ENCODE measurements around the gene AIMP2. TPM values are rescaled to one million over a fixed set of nuclear protein-coding genes. Genes with fewer than 3 reads are reported as not detected.
A peak's percentile ranks its signal among the peaks of the same experiment; 100 is the strongest.
"Not testable (repeated sequence)": the region's sequence is repeated elsewhere in the genome, so short reads cannot be mapped to it uniquely, and the experiment has no call there.

The AIMP2 gene
- polyA plus RNA-seq (2013, experiment 1 of 2), result 107 TPM
- polyA plus RNA-seq (2013, experiment 2 of 2), result 105 TPM

DNA sequence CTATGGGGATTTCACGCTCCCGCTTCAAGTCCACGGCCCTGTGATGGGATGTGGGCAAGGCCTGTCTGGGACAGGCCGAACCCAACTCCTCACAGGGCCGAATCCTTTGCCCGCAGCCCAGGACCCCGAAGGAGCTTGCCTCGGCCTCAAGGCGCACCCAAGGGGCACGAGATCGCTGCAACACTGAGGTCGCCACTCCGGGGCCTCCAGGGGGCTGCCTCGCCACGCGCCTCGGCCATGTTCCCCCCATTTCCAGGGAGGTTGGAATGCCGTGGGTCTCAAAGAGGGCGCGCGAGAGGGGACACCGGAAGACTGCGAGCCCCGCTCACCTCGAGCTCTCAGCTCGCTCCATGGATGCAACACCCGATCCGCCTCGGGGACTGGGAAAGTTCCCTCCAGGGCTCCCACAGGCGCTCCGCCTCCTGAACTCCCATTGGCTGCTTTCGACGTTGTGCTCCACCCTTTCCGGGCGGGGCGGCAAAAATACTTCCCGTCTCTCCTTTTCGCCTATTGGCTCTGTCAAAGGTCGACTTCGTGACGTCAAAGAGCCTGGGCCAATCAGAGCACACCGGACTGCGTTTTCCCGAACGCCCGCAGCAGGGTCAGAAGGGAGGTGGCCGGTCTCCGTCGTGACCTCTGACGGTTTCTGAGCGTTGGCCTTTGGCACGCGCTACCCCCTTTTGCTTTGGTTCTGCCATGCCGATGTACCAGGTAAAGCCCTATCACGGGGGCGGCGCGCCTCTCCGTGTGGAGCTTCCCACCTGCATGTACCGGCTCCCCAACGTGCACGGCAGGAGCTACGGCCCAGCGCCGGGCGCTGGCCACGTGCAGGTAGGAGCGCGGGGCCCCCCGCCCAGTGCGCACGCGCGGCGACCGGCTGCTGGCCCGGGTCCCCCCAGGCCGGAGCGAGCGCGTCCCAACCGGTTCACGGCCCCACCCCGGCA lies at the start of gene AIMP2, which contains the start of gene PMS2:
AIMP2 (plus strand) TSS at position 605 of the 944 bp plus-strand sequence; CDS start at position 697, 92 bp downstream.
PMS2 (minus strand) TSS at position 382 of the 944 bp plus-strand sequence; CDS start at position 352, 30 bp downstream.
- Histone ChIP-seq H3K79me2 (ENCODE audit: control insufficient read depth, insufficient read depth, low read length) (peaks cover 31% of the 10 kb centered on the region), H4K5ac (ENCODE audit: low read length) (no peak within 1 kb of the TSS), H4K8ac (ENCODE audit: low read depth, low read length) (peak within 1 kb of the TSS; percentile 88), H3K27me3 (ENCODE audit: insufficient read depth, low read length, poor library complexity) (no peaks in the 10 kb centered on the region), H3K4ac (ENCODE audit: low read depth, low read length) (no peak within 1 kb of the TSS), H3K4me1 (ENCODE audit: control insufficient read depth, low read depth, low read length) (no peaks in the 10 kb centered on the region), H2BK5ac (ENCODE audit: low read length) (peak within 1 kb of the TSS; percentile 87), H3K23ac (ENCODE audit: low read length) (peak within 1 kb of the TSS; percentile 89), H3K36me3 (ENCODE audit: control insufficient read depth, insufficient read depth, low read length) (peaks cover 2% of the 10 kb centered on the region), H3K18ac (ENCODE audit: low read length) (peak within 1 kb of the TSS; percentile 60), H3K9ac (ENCODE audit: low read length) (peak within 1 kb of the TSS; percentile 96), H3K56ac (ENCODE audit: low read length) (peak within 1 kb of the TSS; percentile 100), H3K27ac (ENCODE audit: low read depth, low read length) (peak within 1 kb of the TSS; percentile 81), H3K79me1 (ENCODE audit: low read length) (peaks cover 2% of the 10 kb centered on the region), H2BK120ac (ENCODE audit: low read depth, low read length) (peak within 1 kb of the TSS; percentile 73), H2AK5ac (ENCODE audit: low read length) (no peak within 1 kb of the TSS), H2BK15ac (replicated peaks; ENCODE audit: low read depth) (no peak within 1 kb of the TSS), H3K4me2 (ENCODE audit: low read length) (peak within 1 kb of the TSS; percentile 66), H3K4me3 (ENCODE audit: low read length) (peak within 1 kb of the TSS; percentile 89)
- peak; percentile 100 for DNase-seq
- WGBS (ENCODE audit: extremely low coverage, insufficient coverage, low lambda C conversion rate), result no CpG with 5 or more reads among the region's 84 CpGs

GRCh38 chr7:5963205-5963604 lies 45.9 kb upstream of the AIMP2 start:
- not testable (repeated sequence) for DNase-seq; H3K4me3 ChIP-seq (ENCODE audit: low read length); H3K4me2 ChIP-seq (ENCODE audit: low read length); H3K79me2 ChIP-seq (ENCODE audit: control insufficient read depth, insufficient read depth, low read length); H3K56ac ChIP-seq (ENCODE audit: low read length); H3K18ac ChIP-seq (ENCODE audit: low read length); H3K36me3 ChIP-seq (ENCODE audit: control insufficient read depth, insufficient read depth, low read length); H2BK15ac ChIP-seq (replicated peaks; ENCODE audit: low read depth); H3K9ac ChIP-seq (ENCODE audit: low read length); H3K27me3 ChIP-seq (ENCODE audit: insufficient read depth, low read length, poor library complexity); H4K8ac ChIP-seq (ENCODE audit: low read depth, low read length); H3K4ac ChIP-seq (ENCODE audit: low read depth, low read length); H3K4me1 ChIP-seq (ENCODE audit: control insufficient read depth, low read depth, low read length); H2AK5ac ChIP-seq (ENCODE audit: low read length); H2BK120ac ChIP-seq (ENCODE audit: low read depth, low read length); H2BK5ac ChIP-seq (ENCODE audit: low read length); H3K23ac ChIP-seq (ENCODE audit: low read length); H3K27ac ChIP-seq (ENCODE audit: low read depth, low read length); H3K79me1 ChIP-seq (ENCODE audit: low read length); H4K5ac ChIP-seq (ENCODE audit: low read length)
- no CpG with 5 or more reads among the region's 13 CpGs for WGBS (ENCODE audit: extremely low coverage, insufficient coverage, low lambda C conversion rate)

GRCh38 chr7:5963810-5964209 lies 45.3 kb upstream of the AIMP2 start:
- not testable (repeated sequence) for H3K18ac ChIP-seq (ENCODE audit: low read length); H3K79me1 ChIP-seq (ENCODE audit: low read length); H3K4me2 ChIP-seq (ENCODE audit: low read length); H2BK5ac ChIP-seq (ENCODE audit: low read length); DNase-seq; H3K79me2 ChIP-seq (ENCODE audit: control insufficient read depth, insufficient read depth, low read length); H2AK5ac ChIP-seq (ENCODE audit: low read length); H2BK15ac ChIP-seq (replicated peaks; ENCODE audit: low read depth); H3K27ac ChIP-seq (ENCODE audit: low read depth, low read length); H3K36me3 ChIP-seq (ENCODE audit: control insufficient read depth, insufficient read depth, low read length); H3K4me1 ChIP-seq (ENCODE audit: control insufficient read depth, low read depth, low read length); H3K27me3 ChIP-seq (ENCODE audit: insufficient read depth, low read length, poor library complexity); H4K5ac ChIP-seq (ENCODE audit: low read length); H4K8ac ChIP-seq (ENCODE audit: low read depth, low read length); H3K4me3 ChIP-seq (ENCODE audit: low read length); H3K9ac ChIP-seq (ENCODE audit: low read length); H3K23ac ChIP-seq (ENCODE audit: low read length); H3K4ac ChIP-seq (ENCODE audit: low read depth, low read length); H2BK120ac ChIP-seq (ENCODE audit: low read depth, low read length); H3K56ac ChIP-seq (ENCODE audit: low read length)
- WGBS (ENCODE audit: extremely low coverage, insufficient coverage, low lambda C conversion rate), result no CpG with 5 or more reads among the region's 7 CpGs

- H3K79me1 ChIP-seq (ENCODE audit: low read length); H4K5ac ChIP-seq (ENCODE audit: low read length); H3K18ac ChIP-seq (ENCODE audit: low read length); H3K23ac ChIP-seq (ENCODE audit: low read length); H3K4me1 ChIP-seq (ENCODE audit: control insufficient read depth, low read depth, low read length); H3K36me3 ChIP-seq (ENCODE audit: control insufficient read depth, insufficient read depth, low read length); H3K4me2 ChIP-seq (ENCODE audit: low read length); H2BK120ac ChIP-seq (ENCODE audit: low read depth, low read length); H3K4me3 ChIP-seq (ENCODE audit: low read length); H3K27ac ChIP-seq (ENCODE audit: low read depth, low read length); H3K4ac ChIP-seq (ENCODE audit: low read depth, low read length); H3K27me3 ChIP-seq (ENCODE audit: insufficient read depth, low read length, poor library complexity); H2AK5ac ChIP-seq (ENCODE audit: low read length); H3K9ac ChIP-seq (ENCODE audit: low read length); H2BK5ac ChIP-seq (ENCODE audit: low read length); H3K56ac ChIP-seq (ENCODE audit: low read length); H4K8ac ChIP-seq (ENCODE audit: low read depth, low read length); H3K79me2 ChIP-seq (ENCODE audit: control insufficient read depth, insufficient read depth, low read length); H2BK15ac ChIP-seq (replicated peaks; ENCODE audit: low read depth): not testable (repeated sequence)
- WGBS (ENCODE audit: extremely low coverage, insufficient coverage, low lambda C conversion rate), result no CpG with 5 or more reads among the region's 43 CpGs
- peak; percentile 3 for DNase-seq
Measured at GRCh38 chr7:5970347-5970911, 38.6 kb upstream of the AIMP2 start, which contains the start of gene RSPH10B. Gene RSPH10B (minus strand): TSS chr7:5970689. CDS start chr7:5967116, 3,573 bp downstream.

- H3K9ac ChIP-seq (ENCODE audit: low read length); H3K18ac ChIP-seq (ENCODE audit: low read length); H3K4me3 ChIP-seq (ENCODE audit: low read length); H3K79me1 ChIP-seq (ENCODE audit: low read length); H3K4me1 ChIP-seq (ENCODE audit: control insufficient read depth, low read depth, low read length); H3K4me2 ChIP-seq (ENCODE audit: low read length); H2AK5ac ChIP-seq (ENCODE audit: low read length); H4K5ac ChIP-seq (ENCODE audit: low read length); H3K36me3 ChIP-seq (ENCODE audit: control insufficient read depth, insufficient read depth, low read length); DNase-seq; H3K27ac ChIP-seq (ENCODE audit: low read depth, low read length); H3K56ac ChIP-seq (ENCODE audit: low read length); H2BK5ac ChIP-seq (ENCODE audit: low read length); H3K79me2 ChIP-seq (ENCODE audit: control insufficient read depth, insufficient read depth, low read length); H3K27me3 ChIP-seq (ENCODE audit: insufficient read depth, low read length, poor library complexity); H3K23ac ChIP-seq (ENCODE audit: low read length); H2BK120ac ChIP-seq (ENCODE audit: low read depth, low read length); H3K4ac ChIP-seq (ENCODE audit: low read depth, low read length); H4K8ac ChIP-seq (ENCODE audit: low read depth, low read length); H2BK15ac ChIP-seq (replicated peaks; ENCODE audit: low read depth): not testable (repeated sequence)
- no CpG with 5 or more reads among the region's 8 CpGs for WGBS (ENCODE audit: extremely low coverage, insufficient coverage, low lambda C conversion rate)
Measured at GRCh38 chr7:5973580-5973979, 35.5 kb upstream of the AIMP2 start.
